Natural killer cell treated with Interleukin-12 subunit alpha and Interleukin-12 subunit beta and Interleukin-15 and Interleukin-18, amount 100 ng/mL, for 72 hours (primary cell): Measurements from ENCODE around the gene DNAH10. TPM values are rescaled to one million over a fixed set of nuclear protein-coding genes. Genes with fewer than 3 reads are reported as not detected.
A peak's percentile ranks its signal among the peaks of the same experiment; 100 is the strongest.

ENCODE experiments used
- ATAC-seq, 2 donors: fragments of 150-1000 bp; cut with Tn5 transposase in 1 of 2; sonication (Bioruptor Pico), chemical (Tn5 transposase) in 1 of 2; 2 replicates each; pipeline ENCODE4 v1.10.0; 2021
- DNase-seq: peaks from one replicate; pipeline ENCODE4 v3.0.0; 2022; ENCODE audit warnings: low spot score
- H3K27ac Mint-ChIP-seq, 2 donors: 1 replicate in 1 of 2; 2 replicates in 1 of 2; pipeline ENCODE4 v1.8.0; 2022; ENCODE audit warnings: mixed read lengths in 2 of 2, mild to moderate bottlenecking in 1 of 2, moderate library complexity in 1 of 2
- H3K27me3 Mint-ChIP-seq, 2 donors: 1 replicate in 1 of 2; 2 replicates in 1 of 2; pipeline ENCODE4 v1.8.0; 2022; ENCODE audit warnings: mixed read lengths in 2 of 2
- H3K36me3 Mint-ChIP-seq: one replicate; pipeline ENCODE4 v1.8.0; 2022; ENCODE audit warnings: mixed read lengths
- H3K4me1 Mint-ChIP-seq, 2 donors: 1 replicate in 1 of 2; 2 replicates in 1 of 2; pipeline ENCODE4 v1.8.0; 2022; ENCODE audit warnings: low read depth in 2 of 2, mixed read lengths in 2 of 2, mild to moderate bottlenecking in 1 of 2
- H3K4me3 Mint-ChIP-seq: one replicate; pipeline ENCODE4 v1.8.0; 2022; ENCODE audit warnings: mixed read lengths
- H3K9me3 Mint-ChIP-seq: 2 replicates; pipeline ENCODE4 v1.8.0; 2022; ENCODE audit warnings: mixed read lengths
- total RNA-seq, 2 donors: library from RNA; stranded (reverse); gene quantifications; one replicate each; pipeline ENCODE4 v1.2.3, GENCODE V29; 2022

Gene DNAH10
- total RNA-seq, 2 donors from 2014 or later, result 0.29 to 0.36 TPM

DNA sequence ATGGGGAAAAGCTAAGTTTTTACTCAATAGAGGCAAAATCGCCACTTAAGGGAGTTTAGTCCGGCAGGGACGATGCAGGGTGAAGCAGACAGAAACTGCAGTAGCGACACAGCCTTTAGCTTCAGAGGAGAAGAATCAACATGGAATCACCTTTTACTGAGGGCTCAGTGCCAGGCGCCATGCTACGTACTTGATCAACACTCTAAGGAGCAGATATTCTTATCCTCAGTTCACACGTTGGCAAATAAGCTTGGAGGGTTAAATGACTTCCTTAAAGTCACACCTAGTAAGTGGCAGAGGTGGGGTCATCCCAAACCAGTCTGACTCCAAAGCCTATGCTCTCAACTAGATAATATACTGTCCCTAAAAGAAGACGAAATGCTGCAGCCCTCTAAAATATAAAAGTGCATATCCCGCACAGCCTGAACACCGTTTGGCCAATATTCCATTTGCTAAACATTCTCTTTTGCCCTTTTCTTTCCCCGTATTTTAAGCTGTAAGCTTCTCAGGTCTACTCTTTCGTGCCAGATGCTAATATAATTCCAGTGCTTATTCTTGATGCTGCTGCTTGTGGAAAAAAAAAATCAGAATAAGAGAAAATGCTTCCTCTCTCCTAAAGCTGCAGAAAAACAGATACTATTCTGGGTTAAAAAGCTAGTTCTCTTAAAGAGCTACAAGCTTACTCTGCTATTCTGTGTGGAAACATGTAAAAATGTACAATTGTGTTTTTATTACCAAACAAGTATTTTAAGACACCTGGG is 199.7 kb downstream of the DNAH10 start:
- no peak overlapping the region for H3K4me3 Mint-ChIP-seq
- no peak for DNase-seq

DNA sequence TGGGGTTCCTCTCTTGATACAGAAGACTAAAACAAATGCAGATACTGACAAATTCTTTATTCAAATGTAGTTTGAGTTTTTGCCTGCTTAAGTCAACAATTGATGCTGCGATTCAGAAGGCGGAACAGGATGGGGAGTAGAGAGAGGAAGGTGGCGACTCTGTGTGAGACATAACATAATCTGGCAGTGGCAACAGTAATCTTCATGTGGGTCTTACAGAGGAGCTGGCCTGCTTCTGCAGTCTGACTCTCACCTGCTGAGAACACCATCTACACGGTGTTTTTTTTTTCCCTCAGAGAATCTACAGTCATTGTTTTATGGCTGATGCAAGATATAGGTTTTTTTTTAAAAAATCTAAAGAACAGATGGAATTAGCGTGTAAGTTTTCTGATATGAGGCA is 200.4 kb downstream of the DNAH10 start:
- ATAC-seq (no peak), DNase-seq (no peak)
- H3K4me3 Mint-ChIP-seq, result no peak overlapping the region
- H3K4me1 Mint-ChIP-seq, result peaks cover 4 to 7% of the 10 kb centered on the region in 2 donors
- H3K27me3 Mint-ChIP-seq, result no peaks in the 10 kb centered on the region
- H3K36me3 Mint-ChIP-seq, result no peaks in the 10 kb centered on the region
- no peak overlapping the region for H3K27ac Mint-ChIP-seq
- no peaks in the 10 kb centered on the region for H3K9me3 Mint-ChIP-seq

More for the DNA sequence above, 199.7 kb downstream of the DNAH10 start:
- Mint-ChIP-seq H3K4me1 (peaks cover 4 to 7% of the 10 kb centered on the region in 2 donors), H3K9me3 (no peaks in the 10 kb centered on the region), H3K36me3 (no peaks in the 10 kb centered on the region), H3K27me3 (no peaks in the 10 kb centered on the region), H3K27ac (no peak overlapping the region)
- ATAC-seq, result no peak

DNA sequence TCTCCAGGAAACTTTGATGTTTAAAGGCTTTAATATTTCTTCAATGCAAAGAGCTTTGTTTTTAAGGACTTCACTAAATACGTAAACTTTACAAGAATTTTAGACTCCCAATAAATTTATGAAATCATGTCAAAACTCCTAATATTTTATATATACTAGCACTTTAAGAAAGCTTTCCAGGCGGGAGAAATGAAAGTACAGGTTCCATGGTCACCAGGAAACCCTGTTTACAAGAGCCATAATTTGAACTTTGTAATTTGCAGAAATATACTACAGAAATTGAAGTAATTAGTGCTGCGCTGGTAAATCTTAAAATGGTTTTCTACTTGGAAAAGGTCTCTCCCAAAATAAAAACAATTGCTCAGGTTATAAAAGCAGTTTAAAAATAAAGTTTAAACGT is 201.7 kb downstream of the DNAH10 start:
- ATAC-seq (no peak), DNase-seq (no peak)
- Mint-ChIP-seq H3K27me3 (no peaks in the 10 kb centered on the region), H3K4me1 (peaks cover 4 to 7% of the 10 kb centered on the region in 2 donors), H3K36me3 (no peaks in the 10 kb centered on the region), H3K4me3 (no peak overlapping the region), H3K9me3 (no peaks in the 10 kb centered on the region), H3K27ac (no peak overlapping the region)

DNA sequence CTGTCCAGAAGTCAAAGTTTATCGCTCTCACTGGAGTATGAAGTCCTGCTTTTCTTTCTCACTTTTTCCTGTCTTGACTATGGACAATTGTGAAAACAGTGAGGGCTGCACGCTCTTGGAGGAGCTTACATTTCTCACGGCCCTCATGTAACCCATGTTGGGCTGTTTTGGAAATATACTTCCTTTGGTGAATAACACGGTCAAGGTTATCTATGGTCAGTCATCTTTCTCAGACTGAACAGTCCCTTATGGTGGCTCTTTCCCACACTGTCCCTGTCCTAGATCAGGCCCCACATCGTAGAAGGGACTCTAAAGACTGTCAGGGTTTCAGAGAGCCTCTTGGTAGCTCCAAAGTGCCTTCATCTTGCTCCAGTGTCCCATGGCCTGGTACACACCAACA is 203.3 kb downstream of the DNAH10 start:
- DNase-seq (no peak), ATAC-seq (no peak)
- no peaks in the 10 kb centered on the region for H3K9me3 Mint-ChIP-seq
- H3K27ac Mint-ChIP-seq, result no peak overlapping the region
- no peak overlapping the region for H3K4me3 Mint-ChIP-seq
- peaks cover 4 to 13% of the 10 kb centered on the region in 2 donors for H3K4me1 Mint-ChIP-seq
- H3K27me3 Mint-ChIP-seq, result no peaks in the 10 kb centered on the region
- no peaks in the 10 kb centered on the region for H3K36me3 Mint-ChIP-seq

DNA sequence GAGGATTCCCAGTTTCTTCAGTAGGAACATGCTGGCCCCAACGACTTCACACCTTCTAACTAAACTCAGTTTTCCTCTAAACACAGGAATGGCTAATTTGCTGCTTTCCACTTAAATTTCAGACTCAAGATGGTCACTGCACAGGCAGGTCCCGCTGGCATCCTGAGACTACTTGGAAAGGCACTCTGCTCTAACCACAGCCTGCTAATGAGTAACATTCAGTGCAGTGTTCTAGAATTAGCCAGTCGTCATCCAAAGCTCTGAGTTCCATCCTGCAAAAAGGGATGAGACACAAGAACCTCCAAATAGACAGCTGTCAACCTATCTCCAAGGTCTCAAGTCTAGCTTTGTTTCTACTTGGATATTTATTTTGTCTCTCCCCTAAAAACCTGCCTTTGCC is 204.5 kb downstream of the DNAH10 start:
- ATAC-seq (no peak), DNase-seq (no peak)
- H3K36me3 Mint-ChIP-seq, result no peaks in the 10 kb centered on the region
- H3K4me3 Mint-ChIP-seq, result no peak overlapping the region
- no peaks in the 10 kb centered on the region for H3K9me3 Mint-ChIP-seq
- no peak overlapping the region for H3K27ac Mint-ChIP-seq
- peaks cover 3 to 19% of the 10 kb centered on the region in 2 donors for H3K4me1 Mint-ChIP-seq
- no peaks in the 10 kb centered on the region for H3K27me3 Mint-ChIP-seq

DNA sequence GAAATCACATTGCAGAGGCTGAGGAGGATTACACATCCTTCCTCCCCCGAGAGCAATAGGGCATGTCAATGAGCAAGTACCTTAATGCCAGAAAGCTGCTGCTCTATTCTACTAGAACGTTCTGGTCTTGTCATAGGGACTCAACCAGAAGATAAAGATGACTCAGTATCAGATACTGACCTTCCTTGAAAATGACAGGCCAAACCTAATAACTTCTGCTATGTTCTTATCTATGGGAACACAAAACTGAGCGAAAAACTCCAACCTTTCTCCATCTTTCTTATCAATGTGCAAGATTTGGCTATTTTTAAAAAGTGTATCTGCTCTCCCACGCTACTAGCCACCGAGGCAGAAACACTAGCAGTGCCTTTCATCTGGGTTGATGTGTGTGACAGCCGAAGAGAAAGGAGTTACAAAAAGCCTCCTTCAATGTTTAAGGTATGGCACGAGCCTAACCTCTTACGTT is 205.1 kb downstream of the DNAH10 start:
- Mint-ChIP-seq H3K4me1 (peaks cover 5 to 20% of the 10 kb centered on the region in 2 donors), H3K36me3 (no peaks in the 10 kb centered on the region), H3K9me3 (no peaks in the 10 kb centered on the region), H3K27me3 (no peaks in the 10 kb centered on the region), H3K4me3 (no peak overlapping the region), H3K27ac (no peak overlapping the region)
- no peak for ATAC-seq
- no peak for DNase-seq

DNA sequence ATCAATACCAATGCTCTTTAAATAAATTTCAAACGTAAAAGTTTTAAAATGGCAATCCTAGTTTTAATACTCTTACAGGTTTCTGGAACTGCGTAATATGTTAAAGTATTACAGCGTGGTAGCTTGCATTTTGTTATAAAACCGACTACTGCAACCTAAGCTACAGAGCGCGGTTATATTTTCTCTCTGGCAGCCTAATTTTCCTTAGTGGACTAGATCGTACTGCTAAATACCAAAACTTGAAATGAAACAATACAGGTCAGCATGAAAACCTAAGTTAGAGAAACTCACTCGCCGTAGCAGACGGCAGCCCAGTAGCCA is 209.3 kb downstream of the DNAH10 start:
- Mint-ChIP-seq H3K36me3 (peaks cover 7% of the 10 kb centered on the region), H3K27me3 (no peaks in the 10 kb centered on the region), H3K4me3 (peak overlapping the region; percentile 91), H3K9me3 (no peaks in the 10 kb centered on the region), H3K27ac (peak overlapping the region; percentile 70 to 94), H3K4me1 (peaks cover 9 to 26% of the 10 kb centered on the region in 2 donors)
- ATAC-seq (no peak), DNase-seq (no peak)

DNA sequence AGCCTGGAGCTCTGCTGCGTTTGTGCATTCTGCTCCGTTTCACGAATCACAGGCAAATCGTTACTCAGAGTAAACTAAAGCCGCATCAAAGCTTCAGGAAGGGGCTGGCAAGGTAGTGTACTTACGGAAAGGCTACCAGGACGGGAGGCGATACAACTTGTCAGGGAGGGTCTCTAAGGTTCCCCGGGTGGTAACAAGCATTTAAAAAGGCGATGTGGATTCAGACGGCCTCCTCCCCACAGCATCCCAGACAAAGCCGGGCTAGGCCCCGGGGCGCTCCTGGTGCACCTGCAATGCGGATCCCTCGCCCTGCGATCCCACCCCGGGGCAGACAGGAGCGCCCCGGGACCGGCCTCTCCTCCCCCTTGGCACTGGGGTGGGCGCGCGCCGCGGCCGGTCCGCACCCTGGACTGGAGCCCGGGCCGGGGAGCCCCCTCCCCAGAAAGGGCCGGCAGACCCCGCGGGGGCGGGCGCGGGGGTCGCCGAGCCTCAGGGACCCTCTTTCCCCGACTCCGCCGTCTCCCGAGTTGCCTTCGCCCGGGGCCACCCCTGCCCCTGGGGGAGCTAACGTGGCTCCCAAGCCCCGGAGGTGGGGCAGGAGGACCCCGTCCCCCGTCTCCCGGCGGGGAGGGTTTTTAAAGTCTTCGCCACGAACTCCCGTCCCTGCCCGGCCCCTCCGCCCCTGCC is 209.8 kb downstream of the DNAH10 start:
- DNase-seq, result no peak
- H3K4me1 Mint-ChIP-seq, result peaks cover 9 to 26% of the 10 kb centered on the region in 2 donors
- H3K9me3 Mint-ChIP-seq, result no peaks in the 10 kb centered on the region
- ATAC-seq, result no peak
- H3K27me3 Mint-ChIP-seq, result no peaks in the 10 kb centered on the region
- H3K4me3 Mint-ChIP-seq, result peak overlapping the region; percentile 91
- H3K36me3 Mint-ChIP-seq, result peaks cover 7% of the 10 kb centered on the region
- H3K27ac Mint-ChIP-seq, result peak overlapping the region; percentile 70 to 94

DNA sequence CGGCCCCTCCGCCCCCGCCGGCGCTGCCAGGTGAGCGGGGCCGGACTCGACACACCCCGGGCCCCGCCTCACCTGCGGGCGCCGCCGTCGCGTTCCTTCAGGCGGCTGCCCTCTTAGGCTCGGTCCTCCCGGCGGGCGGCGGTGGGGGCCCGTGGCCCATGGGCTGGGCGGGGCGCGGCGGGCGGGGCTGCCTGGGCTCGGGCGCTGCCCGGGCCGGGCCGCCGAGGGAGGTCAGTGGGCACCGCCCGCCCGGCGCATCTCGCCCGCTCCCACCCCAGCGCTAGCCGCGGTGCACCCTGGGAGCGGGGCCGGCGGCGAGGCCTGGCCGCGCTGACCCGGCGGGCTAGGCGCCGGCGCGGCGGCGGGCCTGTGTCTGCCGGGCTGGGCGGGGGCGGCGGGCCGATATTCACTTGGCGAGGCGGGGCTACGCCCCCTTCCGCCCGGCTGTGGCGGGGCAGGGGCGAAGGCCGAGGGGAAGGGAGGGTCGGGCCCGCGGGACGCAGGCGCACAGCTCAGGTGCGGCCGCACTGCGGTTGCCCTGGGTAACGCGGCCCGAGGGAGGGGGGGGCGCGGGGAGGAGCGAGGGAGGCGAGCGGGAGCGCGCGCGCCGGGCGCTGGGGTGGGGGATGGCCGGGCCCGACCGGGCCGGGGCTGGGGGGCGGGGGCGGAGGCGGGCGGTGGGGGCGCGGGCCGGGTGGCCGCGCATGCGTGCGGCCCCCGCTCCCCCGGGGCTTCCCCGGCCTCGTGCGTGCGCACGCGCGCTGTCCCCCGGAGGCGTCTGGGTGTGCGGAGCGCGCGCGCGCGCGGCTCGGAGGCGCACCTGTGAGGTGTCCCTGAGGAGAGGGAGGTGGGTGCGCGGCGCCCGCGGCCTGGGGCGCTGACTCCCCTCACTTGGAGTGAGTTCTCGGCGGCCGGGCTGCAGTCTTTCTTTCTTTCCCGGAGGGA is 210.6 kb downstream of the DNAH10 start, which contains the start of the genes CCDC92 and ZNF664:
CCDC92 (minus strand) TSS at position 375 of the 945 bp plus-strand sequence. CDS start 28,526 bp downstream, outside the sequence.
ZNF664 (plus strand) TSS at position 759 of the 945 bp plus-strand sequence. CDS start 38,930 bp downstream, outside the sequence.
- Mint-ChIP-seq H3K9me3 (no peaks in the 10 kb centered on the region), H3K4me3 (peak within 1 kb of the TSS; percentile 95), H3K36me3 (peaks cover 7% of the 10 kb centered on the region), H3K4me1 (peaks cover 9 to 26% of the 10 kb centered on the region in 2 donors), H3K27me3 (no peaks in the 10 kb centered on the region), H3K27ac (peak within 1 kb of the TSS; percentile 70 to 94)
- peak; percentile 95 for DNase-seq
- peak; percentile 92 for ATAC-seq

DNA sequence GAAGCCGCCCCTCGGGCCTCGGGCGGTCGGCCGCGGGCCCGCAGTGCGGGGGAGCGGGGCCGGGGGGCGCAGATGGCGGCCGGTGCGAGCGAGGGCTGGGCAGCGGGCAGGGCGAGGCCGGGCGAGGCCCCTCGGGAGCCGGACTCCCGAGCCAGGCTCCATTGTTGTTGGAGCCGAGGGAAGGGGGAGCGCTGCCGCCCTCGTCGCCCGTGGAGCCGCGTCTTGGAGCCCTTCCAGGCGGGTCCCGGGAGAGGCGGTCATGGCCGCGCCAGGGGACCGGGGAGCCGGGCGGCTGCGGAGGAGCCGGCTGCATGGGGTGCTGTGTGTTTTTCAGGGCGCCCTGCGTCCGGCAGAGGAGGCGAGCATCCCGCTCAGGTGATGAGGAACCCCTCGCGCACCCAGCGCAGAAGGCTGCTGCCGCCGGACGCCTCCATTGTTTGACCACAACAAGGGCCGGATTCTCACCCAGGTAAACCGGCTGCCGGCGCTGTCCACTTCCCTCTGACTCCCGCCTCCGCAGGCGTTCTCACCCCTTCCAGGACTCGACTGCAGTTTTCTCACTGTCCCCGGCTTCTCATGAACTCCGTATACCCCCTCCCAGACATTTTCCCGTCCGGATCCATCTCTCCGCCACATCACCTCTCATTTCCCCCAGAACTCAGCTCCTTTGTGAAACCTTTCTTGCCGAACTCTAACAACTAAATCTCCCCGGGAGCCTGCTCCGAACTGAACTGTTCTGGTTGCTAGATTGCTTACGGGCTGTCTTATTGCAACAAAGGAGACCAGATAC is 211.6 kb downstream of the DNAH10 start:
- ATAC-seq (no peak), DNase-seq (no peak)
- Mint-ChIP-seq H3K27ac (peak overlapping the region; percentile 65 to 93), H3K27me3 (no peaks in the 10 kb centered on the region), H3K36me3 (peaks cover 7% of the 10 kb centered on the region), H3K4me1 (peaks cover 9 to 26% of the 10 kb centered on the region in 2 donors), H3K9me3 (no peaks in the 10 kb centered on the region), H3K4me3 (peak overlapping the region; percentile 95)

DNA sequence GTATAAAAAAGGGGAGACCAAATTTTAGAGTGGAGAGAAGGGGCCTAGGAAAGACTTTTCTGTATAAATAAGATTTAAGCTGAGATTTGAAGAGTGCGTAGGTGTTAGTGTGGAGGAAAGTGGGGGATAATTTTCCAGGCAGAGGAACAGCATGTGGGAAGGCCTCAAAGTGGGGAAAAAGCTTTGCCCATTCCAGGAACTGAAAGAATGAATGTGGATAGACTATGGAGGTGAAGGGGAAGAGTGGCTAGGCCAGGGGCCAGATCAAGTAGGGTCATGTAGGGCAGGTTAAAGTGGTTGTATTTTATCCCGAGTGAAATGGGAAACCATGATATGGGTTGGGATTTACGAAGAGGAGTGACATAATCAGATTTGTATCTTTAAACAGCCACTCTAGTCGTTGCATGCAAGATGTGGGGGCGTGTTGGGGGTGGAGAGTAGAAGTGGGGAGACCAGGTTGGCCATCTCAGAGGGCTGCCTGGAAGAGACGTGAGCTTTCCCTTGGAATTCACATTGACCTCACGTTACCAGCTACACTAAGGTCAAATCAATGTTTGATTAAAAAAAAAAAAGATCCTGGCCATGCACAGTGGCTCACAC is 214.2 kb downstream of the DNAH10 start:
- ATAC-seq (no peak), DNase-seq (no peak)
- H3K9me3 Mint-ChIP-seq, result no peaks in the 10 kb centered on the region
- peaks cover 7% of the 10 kb centered on the region for H3K36me3 Mint-ChIP-seq
- peaks cover 9 to 17% of the 10 kb centered on the region in 2 donors for H3K4me1 Mint-ChIP-seq
- no peak overlapping the region for H3K27ac Mint-ChIP-seq
- H3K4me3 Mint-ChIP-seq, result no peak overlapping the region
- H3K27me3 Mint-ChIP-seq, result no peaks in the 10 kb centered on the region

DNA sequence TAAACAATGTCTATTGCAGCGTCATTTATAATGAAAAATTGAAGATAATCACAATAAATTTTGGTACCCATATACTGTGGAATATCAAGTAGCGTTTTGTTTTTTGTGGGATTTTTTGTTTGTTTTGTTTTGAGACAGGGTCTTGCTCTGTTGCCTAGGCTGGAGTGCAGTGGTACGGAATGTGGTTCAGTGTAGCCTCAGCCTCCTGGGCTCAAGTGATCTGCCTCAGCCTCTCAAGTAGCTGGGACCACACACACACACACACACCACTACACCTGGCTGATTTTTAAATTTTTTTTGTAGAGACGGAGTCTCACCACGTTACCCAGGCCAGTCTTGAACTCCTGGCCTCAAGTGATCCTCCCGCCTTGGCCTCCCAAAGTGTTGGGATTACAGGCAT is 217.5 kb downstream of the DNAH10 start:
- peaks cover 4 to 15% of the 10 kb centered on the region in 2 donors for H3K4me1 Mint-ChIP-seq
- H3K36me3 Mint-ChIP-seq, result peaks cover 7% of the 10 kb centered on the region
- no peak for ATAC-seq
- no peak for DNase-seq
- no peaks in the 10 kb centered on the region for H3K9me3 Mint-ChIP-seq
- H3K27ac Mint-ChIP-seq, result no peak overlapping the region
- H3K27me3 Mint-ChIP-seq, result no peaks in the 10 kb centered on the region
- H3K4me3 Mint-ChIP-seq, result no peak overlapping the region
